ENCODE results near the gene GRIK5. TPM values are rescaled to one million over a fixed set of nuclear protein-coding genes. Genes with fewer than 3 reads are reported as not detected.

GRIK5 gene
- total RNA-seq, 1 experiment from 2014 or later, result 43.1 TPM

GRCh38 chr19:42105368-42105767, 35.4 kb upstream of the GRIK5 start:
- H2AK5ac ChIP-seq (ENCODE audit: insufficient read length, low read length), result no peak overlapping the region
- H4K91ac ChIP-seq (ENCODE audit: insufficient read length, low read depth, low read length), result no peak overlapping the region
- no peak for TF ChIP-seq CTCF (conservative IDR thresholded peaks at IDR 0.05)
- no CpG with 5 or more reads among the region's 2 CpGs for WGBS (ENCODE audit: extremely low coverage, insufficient read length, low lambda C conversion rate)
- no peaks in the 10 kb centered on the region for H4K20me1 ChIP-seq (ENCODE audit: control insufficient read depth, insufficient read depth, insufficient read length)
- no peaks in the 10 kb centered on the region for H3K27me3 ChIP-seq (ENCODE audit: insufficient read depth, low read length)
- H4K8ac ChIP-seq (replicated peaks; ENCODE audit: insufficient read length, low read depth, low read length), result no peak overlapping the region
- H3K23ac ChIP-seq (ENCODE audit: insufficient read length, low read depth, low read length), result no peak overlapping the region
- H2BK15ac ChIP-seq (ENCODE audit: low read depth, low read length), result no peak overlapping the region
- Mint-ChIP-seq H3K4me1 (peaks cover 7 to 14% of the 10 kb centered on the region in 2 experiments), H3K4me3 (no peak overlapping the region), H3K27ac (no peak overlapping the region), H3K36me3 (ENCODE audit: insufficient read depth in 1 of 3, low read depth in 3 of 3) (no peaks in the 10 kb centered on the region), H3K27me3 (ENCODE audit: low read depth) (peaks cover 31% of the 10 kb centered on the region), H3K9me3 (no peaks in the 10 kb centered on the region; a peak in 1 of 5 replicates)
- no peak overlapping the region for H2BK20ac ChIP-seq (ENCODE audit: low read depth, low read length, poor library complexity, severe bottlenecking)
- H3K79me1 ChIP-seq (ENCODE audit: insufficient read depth, low read depth, low read length, poor library complexity, severe bottlenecking), result no peaks in the 10 kb centered on the region
- H3K9ac ChIP-seq (ENCODE audit: extremely low read depth, insufficient read length, low read length), result no peak overlapping the region
- no peak overlapping the region for H3K56ac ChIP-seq (ENCODE audit: insufficient read length, low read depth, low read length)
- no peak overlapping the region for H2AFZ ChIP-seq (ENCODE audit: low read length)
- no peak overlapping the region for H3K18ac ChIP-seq (ENCODE audit: insufficient read length, low read depth, low read length)
- no peaks in the 10 kb centered on the region for H3K79me2 ChIP-seq (ENCODE audit: insufficient read depth, low read length)
- no peaks in the 10 kb centered on the region for H3K9me3 ChIP-seq (ENCODE audit: control insufficient read depth, low read depth, low read length)
- no peak overlapping the region for H3K4ac ChIP-seq (ENCODE audit: low read depth, low read length)
- H3K4me2 ChIP-seq (ENCODE audit: insufficient read depth, insufficient read length, low read length), result no peak overlapping the region
- no peaks in the 10 kb centered on the region for H3K23me2 ChIP-seq (ENCODE audit: insufficient read length, low read depth, low read length, poor library complexity, severe bottlenecking)
- no peak overlapping the region for H2BK5ac ChIP-seq (ENCODE audit: insufficient read length, low read length)
- H3K27ac ChIP-seq (ENCODE audit: insufficient read length, low read depth, low read length), result no peak overlapping the region
- H2BK12ac ChIP-seq (ENCODE audit: insufficient read length, low read depth, low read length), result no peak overlapping the region
- H3K14ac ChIP-seq (ENCODE audit: insufficient read depth, low read length), result no peak overlapping the region
- no peak overlapping the region for H3T11ph ChIP-seq (ENCODE audit: low read length)
- DNase-seq, result no peak
- no peak overlapping the region for H4K5ac ChIP-seq (ENCODE audit: insufficient read length, low read depth, low read length)
- H3K4me1 ChIP-seq (ENCODE audit: insufficient read depth, low read length), result peaks cover 3% of the 10 kb centered on the region; the same call in 1 of the 2 replicates
- H2BK120ac ChIP-seq (ENCODE audit: low read depth, low read length, poor library complexity, severe bottlenecking), result no peak overlapping the region

Measured in H9 (cell line).